DMS79 treated with DMSO at 0.1 percent for 48 hours (cell line): ENCODE measurements around the gene MOCS3.

Experiments
- DNase-seq: peaks from one replicate; lab custom pipeline; 2025; lab: John Stamatoyannopoulos, UW

Gene MOCS3, protein sequence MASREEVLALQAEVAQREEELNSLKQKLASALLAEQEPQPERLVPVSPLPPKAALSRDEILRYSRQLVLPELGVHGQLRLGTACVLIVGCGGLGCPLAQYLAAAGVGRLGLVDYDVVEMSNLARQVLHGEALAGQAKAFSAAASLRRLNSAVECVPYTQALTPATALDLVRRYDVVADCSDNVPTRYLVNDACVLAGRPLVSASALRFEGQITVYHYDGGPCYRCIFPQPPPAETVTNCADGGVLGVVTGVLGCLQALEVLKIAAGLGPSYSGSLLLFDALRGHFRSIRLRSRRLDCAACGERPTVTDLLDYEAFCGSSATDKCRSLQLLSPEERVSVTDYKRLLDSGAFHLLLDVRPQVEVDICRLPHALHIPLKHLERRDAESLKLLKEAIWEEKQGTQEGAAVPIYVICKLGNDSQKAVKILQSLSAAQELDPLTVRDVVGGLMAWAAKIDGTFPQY

DNA sequence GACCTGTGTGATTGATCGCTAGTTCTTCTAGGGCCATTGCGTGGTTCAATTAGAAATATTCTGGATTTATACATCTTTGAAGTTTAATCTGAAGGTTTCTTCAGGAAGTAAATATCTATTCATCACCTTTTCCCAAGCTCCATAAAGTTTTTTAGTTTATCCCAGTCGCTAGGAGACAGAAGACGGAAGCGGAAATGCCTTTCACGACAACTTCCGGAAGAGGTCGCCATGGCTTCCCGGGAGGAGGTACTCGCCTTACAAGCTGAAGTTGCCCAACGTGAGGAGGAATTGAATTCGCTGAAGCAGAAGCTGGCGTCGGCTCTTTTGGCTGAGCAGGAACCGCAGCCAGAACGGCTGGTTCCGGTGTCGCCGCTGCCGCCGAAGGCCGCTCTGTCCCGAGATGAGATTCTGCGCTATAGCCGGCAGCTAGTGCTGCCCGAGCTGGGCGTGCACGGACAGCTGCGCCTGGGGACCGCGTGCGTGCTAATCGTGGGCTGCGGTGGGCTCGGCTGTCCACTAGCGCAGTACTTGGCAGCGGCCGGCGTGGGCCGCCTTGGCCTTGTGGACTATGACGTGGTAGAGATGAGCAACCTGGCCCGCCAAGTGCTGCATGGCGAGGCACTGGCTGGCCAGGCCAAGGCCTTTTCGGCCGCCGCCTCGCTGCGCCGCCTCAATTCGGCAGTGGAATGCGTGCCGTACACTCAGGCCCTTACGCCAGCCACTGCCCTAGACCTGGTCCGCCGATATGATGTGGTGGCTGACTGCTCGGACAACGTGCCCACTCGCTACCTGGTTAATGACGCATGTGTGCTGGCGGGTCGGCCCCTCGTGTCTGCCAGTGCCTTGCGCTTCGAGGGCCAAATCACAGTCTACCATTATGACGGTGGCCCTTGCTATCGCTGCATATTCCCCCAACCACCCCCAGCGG lies at the start of gene MOCS3:
Gene MOCS3, plus strand, starts transcription at position 204 of the 928 bp plus-strand sequence. Its CDS starts 25 bp downstream, at position 229.
- DNase-seq = peak; percentile 91

- no peak for DNase-seq
Measured at GRCh38 chr20:50909413-50909812, 49.2 kb upstream of the MOCS3 start.

DNA sequence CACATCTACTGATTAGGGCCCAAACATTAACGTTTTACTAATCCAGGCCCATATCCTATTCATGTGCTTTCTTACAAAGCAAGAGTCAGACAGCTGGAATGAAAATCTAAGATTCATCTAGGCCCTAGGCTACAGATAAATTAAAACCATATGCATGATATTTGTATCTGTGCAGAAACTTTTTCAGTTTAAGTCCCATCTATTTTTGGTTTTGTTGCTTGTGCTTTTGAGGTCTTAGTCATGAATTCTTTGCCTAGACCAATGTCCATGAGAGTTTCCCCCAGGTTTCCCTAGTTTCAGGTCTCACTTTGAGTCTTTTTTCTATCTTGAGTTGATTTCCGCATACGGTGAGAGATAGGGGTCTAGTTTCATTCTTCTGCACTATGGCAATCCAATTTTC lies 47.6 kb upstream of the MOCS3 start:
- no peak for DNase-seq

DNA sequence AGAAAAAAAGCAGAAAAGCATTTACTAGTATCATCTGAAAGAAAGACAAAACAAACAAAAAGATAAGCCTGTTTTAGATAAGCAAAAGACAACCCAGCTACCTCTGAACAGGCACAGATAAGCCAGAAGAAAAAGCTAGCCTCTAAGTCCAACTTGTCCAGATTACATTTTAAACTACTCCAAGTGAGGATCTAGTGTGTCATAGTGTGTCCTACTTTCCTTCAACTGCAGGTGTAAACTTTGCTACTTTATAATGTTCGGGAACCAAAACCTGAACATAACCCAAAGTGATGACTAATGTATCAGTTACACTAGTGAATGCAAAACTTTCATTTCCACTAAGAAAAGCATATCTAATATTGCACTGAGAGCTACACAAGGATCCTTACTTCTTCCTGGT lies 46.9 kb upstream of the MOCS3 start:
- DNase-seq = no peak

DNA sequence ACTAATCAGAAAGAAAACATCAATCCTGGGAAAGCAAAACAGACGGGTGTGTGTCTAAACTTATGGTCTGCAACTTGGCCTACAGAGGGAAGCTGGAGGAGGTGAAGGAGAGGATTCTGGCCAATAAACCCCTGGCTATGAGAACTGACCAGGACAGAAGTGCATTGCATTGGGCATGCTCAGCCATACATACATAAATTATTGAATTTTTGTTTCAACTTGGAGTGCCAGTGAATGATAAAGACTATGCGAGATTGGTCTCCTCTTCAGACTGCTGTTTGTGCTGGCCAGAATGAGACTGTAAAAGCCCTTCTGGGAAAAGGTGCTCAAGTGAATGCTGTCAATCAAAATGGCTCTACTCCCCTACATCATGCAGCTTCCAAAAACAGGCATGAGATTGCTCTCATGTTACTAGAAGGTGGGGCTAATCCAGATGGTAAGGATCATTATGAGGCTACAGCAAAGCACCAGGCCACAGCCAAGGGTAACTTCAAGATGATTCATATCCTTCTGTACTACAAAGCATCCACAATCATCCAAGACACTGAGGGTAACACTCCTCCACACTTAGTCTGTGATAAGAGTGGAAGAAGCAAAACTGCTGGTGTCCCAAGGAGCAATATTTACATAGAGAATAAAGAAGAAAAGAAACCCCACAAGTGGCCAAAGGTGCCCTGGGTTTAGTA lies 44.8 kb upstream of the MOCS3 start:
- no peak for DNase-seq

DNA sequence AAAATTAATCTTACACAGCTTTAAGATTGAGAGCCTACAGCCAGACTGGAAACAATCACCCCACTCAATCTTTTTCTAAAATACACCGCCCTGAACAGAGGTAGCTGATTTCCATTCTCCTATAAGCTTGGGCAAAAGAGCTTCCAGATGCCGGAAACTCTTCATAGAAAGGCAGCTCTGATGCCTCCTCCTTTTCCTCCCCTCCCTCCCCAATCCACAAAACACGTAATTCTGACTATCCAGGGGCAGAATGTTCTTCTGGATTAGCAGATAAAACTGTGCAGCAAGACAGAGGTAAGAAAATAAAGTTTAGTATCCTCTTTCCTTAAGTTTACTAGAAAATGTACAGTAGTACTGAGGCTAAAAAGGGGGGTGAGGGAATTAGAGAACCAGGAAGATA lies 43.2 kb upstream of the MOCS3 start:
- no peak for DNase-seq

DNA sequence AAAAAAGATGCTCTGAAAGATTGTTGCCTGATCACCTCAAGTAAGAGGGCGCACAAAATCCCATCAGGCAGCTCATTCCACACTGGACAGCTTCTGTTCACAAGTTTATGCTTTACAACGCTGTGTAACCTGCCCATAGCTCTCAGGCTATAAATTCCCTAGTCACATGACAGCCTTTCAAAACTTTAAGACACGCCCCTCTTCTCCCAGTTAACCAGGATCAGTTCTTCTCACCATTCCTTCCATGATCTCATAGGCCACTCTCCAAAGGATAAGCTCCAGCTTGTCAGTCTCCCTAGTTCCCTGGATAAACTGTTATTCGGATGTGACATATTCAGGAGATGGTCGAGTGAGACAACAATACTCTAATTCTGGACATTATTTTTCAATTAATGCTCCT lies 42.4 kb upstream of the MOCS3 start:
- no peak for DNase-seq

DNA sequence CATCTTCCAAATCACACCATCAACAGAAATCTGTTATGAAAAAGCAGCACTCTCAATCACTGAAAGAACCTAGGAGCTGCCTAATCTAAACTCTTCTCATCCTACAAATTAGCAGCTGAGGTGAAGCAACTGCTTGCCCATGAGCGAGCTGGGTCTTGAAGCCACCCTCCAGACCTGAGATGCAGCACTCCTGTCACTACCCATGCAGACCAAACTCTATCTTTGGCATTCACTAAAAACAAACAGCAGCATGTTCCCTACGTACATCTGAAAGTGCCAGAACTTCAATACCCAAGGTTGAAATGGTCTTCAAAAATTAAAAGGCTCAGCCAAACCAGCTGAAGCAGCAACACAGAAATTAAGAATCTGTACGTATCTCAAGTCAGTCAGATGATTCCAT lies 41.7 kb upstream of the MOCS3 start:
- no peak for DNase-seq

- no peak for DNase-seq
Measured at GRCh38 chr20:50918403-50918802, 40.2 kb upstream of the MOCS3 start.

GRCh38 chr20:50919567-50919966 lies 39.1 kb upstream of the MOCS3 start:
- DNase-seq = no peak

- DNase-seq = no peak
Measured at GRCh38 chr20:50920997-50921396, 37.6 kb upstream of the MOCS3 start.

GRCh38 chr20:50921803-50922501 lies 36.7 kb upstream of the MOCS3 start:
- no peak for DNase-seq

DNA sequence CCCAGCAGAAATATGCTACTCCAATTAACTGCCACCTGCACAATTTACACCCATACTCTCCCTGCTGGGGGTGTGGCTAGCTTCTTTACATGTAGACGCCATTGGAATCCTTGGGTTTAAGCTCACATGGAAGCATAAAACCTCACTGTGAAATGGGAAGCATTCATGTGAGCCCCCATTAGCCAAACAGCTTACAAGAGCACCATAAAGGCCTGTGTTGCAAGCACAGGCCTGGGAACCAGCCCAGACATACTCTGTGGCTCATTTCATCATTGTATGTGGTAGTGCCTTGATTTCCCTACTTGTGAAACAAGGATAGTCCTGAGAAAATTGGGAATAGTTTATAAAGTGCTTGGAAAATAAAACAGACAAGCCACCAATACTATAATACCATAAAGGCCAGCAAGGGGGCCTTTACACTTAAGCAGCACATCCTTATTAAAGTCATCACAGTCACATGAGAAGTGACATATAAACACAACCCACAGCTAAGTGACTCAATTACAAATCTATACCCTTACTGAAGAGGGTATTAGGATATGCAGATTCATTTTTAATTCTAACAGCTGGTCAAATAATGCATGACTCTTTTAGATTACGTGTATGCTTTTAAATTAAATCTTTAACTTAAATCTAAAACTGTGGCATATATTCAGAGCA lies 34.2 kb upstream of the MOCS3 start:
- no peak for DNase-seq

DNA sequence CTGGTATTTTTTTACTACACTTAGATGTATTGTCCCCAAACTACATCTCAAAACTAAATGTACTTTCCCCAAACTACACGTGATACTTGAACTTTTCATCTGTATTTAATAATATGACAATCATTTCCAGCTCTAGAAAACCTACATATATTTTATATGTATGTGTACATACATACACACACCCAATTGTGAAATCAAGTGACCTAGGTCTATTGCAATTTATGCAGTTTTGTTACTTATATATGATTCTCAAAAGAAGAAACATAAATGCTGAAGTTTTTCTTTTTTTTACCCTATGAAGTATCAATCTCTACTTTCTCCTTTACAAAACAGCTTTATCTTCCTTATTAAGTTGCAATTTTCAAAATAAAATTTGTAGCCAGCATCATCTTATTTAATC lies 32.1 kb upstream of the MOCS3 start:
- DNase-seq = no peak

- DNase-seq = no peak
Measured at GRCh38 chr20:50928469-50928868, 30.1 kb upstream of the MOCS3 start.

DNA sequence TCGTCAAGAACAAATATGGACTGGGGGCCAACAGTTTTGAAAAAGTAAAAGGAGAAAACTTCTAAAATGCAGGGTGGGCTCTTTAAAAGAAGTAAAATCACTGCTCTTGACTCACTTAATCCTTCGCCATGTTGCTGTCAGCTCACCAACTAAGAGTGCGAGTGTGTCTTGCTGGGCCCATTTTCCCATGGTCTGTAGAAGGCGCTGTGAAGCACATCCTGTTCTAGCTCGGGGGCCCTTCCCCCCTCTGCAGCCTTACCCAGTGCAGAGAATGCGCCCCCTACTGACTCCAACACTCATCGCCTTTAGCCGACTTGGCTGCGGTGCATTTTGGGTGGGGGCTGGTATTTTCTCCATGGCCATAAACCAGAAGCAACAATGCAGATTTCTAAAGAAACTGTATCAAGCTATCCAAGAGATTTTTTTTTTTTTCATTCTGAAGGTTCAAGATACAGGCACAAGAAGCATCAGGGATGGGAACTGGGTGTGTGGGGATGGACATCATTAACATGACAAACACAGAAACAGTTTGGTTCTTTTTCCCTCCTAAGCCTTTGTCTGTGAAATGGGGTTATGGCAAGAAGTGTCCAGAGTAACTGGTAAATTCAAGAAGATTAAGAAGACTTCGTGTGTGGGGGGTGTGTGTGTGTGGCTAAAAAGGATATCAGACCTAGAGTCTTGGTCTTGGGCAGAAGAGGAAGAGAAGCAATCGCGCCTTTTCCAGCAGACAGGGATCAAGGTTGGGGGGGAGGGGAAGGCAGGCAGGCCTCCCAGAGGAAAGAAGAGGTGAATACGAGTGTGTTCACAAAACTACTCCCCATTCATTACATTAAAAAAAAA lies 29.1 kb upstream of the MOCS3 start:
- peak; percentile 57 for DNase-seq

DNA sequence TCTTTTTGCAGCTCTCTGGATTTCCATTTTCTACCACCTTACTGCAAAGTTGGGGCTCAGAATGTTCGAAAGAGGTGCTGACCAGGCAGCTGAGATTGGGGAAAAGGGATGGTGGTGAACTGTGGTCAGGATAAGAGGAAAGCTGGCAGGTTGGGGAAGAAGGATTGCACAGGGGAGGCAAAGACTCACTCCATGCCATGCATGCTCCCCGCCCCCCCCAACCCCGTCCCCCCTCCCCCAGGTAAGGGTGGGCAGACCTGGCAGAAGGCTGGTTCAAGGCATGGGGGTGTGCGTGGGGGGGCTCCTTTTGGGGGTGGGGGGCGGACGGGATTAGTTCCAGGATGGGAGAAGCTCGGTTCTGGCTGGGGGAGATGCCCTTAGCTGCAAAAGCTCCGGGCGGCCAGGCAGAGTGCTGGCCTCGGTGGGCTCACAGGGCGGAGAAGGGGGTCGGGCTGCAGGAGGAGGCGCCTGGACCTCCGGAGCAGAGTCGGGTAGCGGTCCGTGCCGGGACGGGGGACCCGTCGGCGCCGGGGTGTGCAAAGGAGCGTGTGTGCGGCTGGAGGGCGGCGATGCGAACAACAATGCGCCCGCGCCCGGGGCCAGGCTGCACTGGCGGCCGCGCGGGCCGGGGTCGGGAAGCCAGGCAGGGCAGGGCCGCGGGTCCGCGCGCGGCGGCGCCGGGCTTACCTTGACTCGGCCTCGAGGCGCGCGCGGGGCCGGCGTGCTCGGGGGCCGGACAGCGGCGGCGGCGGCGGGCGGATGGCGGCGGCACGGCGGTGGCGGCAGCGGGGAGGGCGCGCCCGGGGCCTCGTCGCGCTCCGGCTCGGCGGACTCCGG lies 28.3 kb upstream of the MOCS3 start:
- no peak for DNase-seq

GRCh38 chr20:50930976-50931305 lies 27.7 kb upstream of the MOCS3 start:
- DNase-seq = no peak

GRCh38 chr20:50931306-50932015 lies 27.2 kb upstream of the MOCS3 start, which contains the start of gene ADNP:
ADNP (minus strand) TSS chr20:50931437; CDS start chr20:50903996, 27,441 bp downstream.
- DNase-seq = peak; percentile 84
